Measurements from ENCODE around the gene N4BP3. TPM values are rescaled to one million over a fixed set of nuclear protein-coding genes. Genes with fewer than 3 reads are reported as not detected.

N4BP3 gene
- total and polyA plus RNA-seq, 2 of the 13 experiments (the other 11 are each of a cell fraction or from before 2014, with no cell fraction given): 0.13 TPM; not detected in 1

GRCh38 chr5:178152491-178153444 is 39.4 kb downstream of the N4BP3 start:
- ChIA-PET POLR2A (interaction anchor here (0.9 to 2.0 kb wide), 6 partner anchors 8 to 79 kb away, joined by 3 to 14 read pairs (median 4); partner anchors contain the start of genes HNRNPAB and RMND5B), CTCF (ENCODE audit: low intra/inter-chr PET ratio, low total read pairs) (no interaction called here)
- peaks cover 10% of the 10 kb centered on the region for H3K79me2 ChIP-seq (ENCODE audit: insufficient read depth, low read length)
- H3K4me1 ChIP-seq (ENCODE audit: insufficient read depth, low read length): peaks cover 34% of the 10 kb centered on the region
- peak overlapping the region; percentile 86 for H3K9ac ChIP-seq (ENCODE audit: insufficient read depth, low read depth, low read length)
- intact Hi-C loops (cut with micrococcal nuclease; ENCODE audit: unreplicated experiment) (no loop called here), in situ Hi-C loops (cut with HindIII; ENCODE audit: extremely low pct_ligation_motif_present, low pct_unique_long_range_greater_than_20kb) (no loop called here)
- WGBS (ENCODE audit: low lambda C conversion rate): 43% methylated on average over 28 of the region's 31 CpGs
- no peak for FAIRE-seq
- TSS peak; percentile 75 for BruUV-seq (replicated peaks)
- no peak for DNase-seq (ENCODE audit: low spot score)
- H3K27me3 ChIP-seq (ENCODE audit: control insufficient read depth in 1 of 2, insufficient read depth in 2 of 2, low read length in 2 of 2): no peaks in the 10 kb centered on the region; a peak in 1 of 5 replicates
- 0 out of 2 replicates have a peak, but pooled peaks cover 3% of the 10 kb centered on the region for H4K20me1 ChIP-seq (ENCODE audit: insufficient read depth, low read length)
- H3K36me3 ChIP-seq (replicated peaks in 1 of 2; ENCODE audit: control insufficient read depth in 1 of 2, insufficient read depth in 2 of 2, low read length in 2 of 2): peaks cover 19 to 33% of the 10 kb centered on the region in 2 experiments
- ATAC-seq: no peak
- H3K9me3 ChIP-seq (ENCODE audit: low read length): no peaks in the 10 kb centered on the region
- no peak overlapping the region for H2AFZ ChIP-seq (ENCODE audit: low read length)
- H3K4me3 ChIP-seq (replicated peaks in 1 of 3; ENCODE audit: insufficient read depth in 1 of 3, low read depth in 2 of 3, low read length in 3 of 3): peak overlapping the region; percentile 88 to 91 (median 89)
- H3K4me2 ChIP-seq (ENCODE audit: low read depth, low read length): peak overlapping the region; percentile 75
- peak overlapping the region; percentile 52 for H3K27ac ChIP-seq (ENCODE audit: extremely low read length, insufficient read depth, low read length)
- TF ChIP-seq ZNF460 (CRISPR knock-in tag; IDR thresholded peaks at IDR 0.05; ENCODE audit: borderline replicate concordance) (no peak), HDAC2 (CRISPR knock-in tag; IDR thresholded peaks at IDR 0.05) (no peak), ZNF83 (CRISPR knock-in tag; IDR thresholded peaks at IDR 0.05; ENCODE audit: borderline replicate concordance) (no peak), TBL1XR1 (IDR thresholded peaks at IDR 0.05; ENCODE audit: borderline replicate concordance, low read length, partially characterized antibody) (no peak), LRRFIP1 (CRISPR knock-in tag; conservative IDR thresholded peaks at IDR 0.05) (no peak), MAFF (IDR thresholded peaks at IDR 0.05; ENCODE audit: low read depth, low read length) (no peak), CCDC6 (CRISPR knock-in tag; IDR thresholded peaks at IDR 0.05) (0 out of 2 replicates have a peak, but pooled peaks have one; percentile 3), JUND (CRISPR knock-in tag; IDR thresholded peaks at IDR 0.05) (no peak), USF2 (IDR thresholded peaks at IDR 0.05; ENCODE audit: low read depth, low read length) (no peak), USF2 (CRISPR knock-in tag; IDR thresholded peaks at IDR 0.05; ENCODE audit: borderline replicate concordance) (no peak), ZNF770 (CRISPR knock-in tag; IDR thresholded peaks at IDR 0.05) (0 out of 2 replicates have a peak, but pooled peaks have one; percentile 25), CENPX (CRISPR knock-in tag; IDR thresholded peaks at IDR 0.05) (no peak), MLLT10 (CRISPR knock-in tag; IDR thresholded peaks at IDR 0.05) (no peak), IKZF5 (CRISPR knock-in tag; IDR thresholded peaks at IDR 0.05) (no peak), KDM5A (IDR thresholded peaks at IDR 0.05; ENCODE audit: borderline replicate concordance, low read length) (no peak)
